ENCODE data around the gene TTLL11. TPM values are rescaled to one million over a fixed set of nuclear protein-coding genes. Genes with fewer than 3 reads are reported as not detected.

The TTLL11 gene
- total RNA-seq, 4 donors from 2014 or later, result 7.2 to 12.1 (median 9.9) TPM

DNA sequence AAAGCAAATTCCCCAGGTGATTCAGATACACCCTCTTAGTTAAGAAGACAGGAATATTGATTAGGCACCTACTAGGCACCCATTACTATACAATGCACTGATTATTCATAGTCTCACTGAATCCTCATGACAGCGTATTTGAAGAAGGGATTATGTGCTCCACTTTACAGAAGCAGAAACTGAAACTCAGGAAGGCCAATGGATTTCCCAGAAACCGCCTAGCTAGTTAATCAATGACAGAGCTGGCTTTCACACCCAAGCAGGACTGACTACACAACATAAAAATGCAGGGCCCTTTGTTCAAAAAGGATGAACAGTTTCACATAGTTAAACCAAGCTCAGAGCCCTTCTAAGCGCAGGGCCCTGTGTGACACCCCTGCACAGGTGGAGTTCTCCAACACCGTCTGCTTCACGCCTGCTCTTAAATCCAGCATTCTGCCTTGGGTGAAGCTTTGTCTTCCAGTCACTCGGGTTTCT, 117.3 kb downstream of the TTLL11 start:
- 83% methylated on average over 6 of the region's 6 CpGs for WGBS
- peaks cover 3% of the 10 kb centered on the region for H3K4me1 ChIP-seq
- TF ChIP-seq POLR2A (IDR thresholded peaks at IDR 0.05), result no peak
- TF ChIP-seq, protein P1, sequence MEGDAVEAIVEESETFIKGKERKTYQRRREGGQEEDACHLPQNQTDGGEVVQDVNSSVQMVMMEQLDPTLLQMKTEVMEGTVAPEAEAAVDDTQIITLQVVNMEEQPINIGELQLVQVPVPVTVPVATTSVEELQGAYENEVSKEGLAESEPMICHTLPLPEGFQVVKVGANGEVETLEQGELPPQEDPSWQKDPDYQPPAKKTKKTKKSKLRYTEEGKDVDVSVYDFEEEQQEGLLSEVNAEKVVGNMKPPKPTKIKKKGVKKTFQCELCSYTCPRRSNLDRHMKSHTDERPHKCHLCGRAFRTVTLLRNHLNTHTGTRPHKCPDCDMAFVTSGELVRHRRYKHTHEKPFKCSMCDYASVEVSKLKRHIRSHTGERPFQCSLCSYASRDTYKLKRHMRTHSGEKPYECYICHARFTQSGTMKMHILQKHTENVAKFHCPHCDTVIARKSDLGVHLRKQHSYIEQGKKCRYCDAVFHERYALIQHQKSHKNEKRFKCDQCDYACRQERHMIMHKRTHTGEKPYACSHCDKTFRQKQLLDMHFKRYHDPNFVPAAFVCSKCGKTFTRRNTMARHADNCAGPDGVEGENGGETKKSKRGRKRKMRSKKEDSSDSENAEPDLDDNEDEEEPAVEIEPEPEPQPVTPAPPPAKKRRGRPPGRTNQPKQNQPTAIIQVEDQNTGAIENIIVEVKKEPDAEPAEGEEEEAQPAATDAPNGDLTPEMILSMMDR (IDR thresholded peaks at IDR 0.05), result no peak
- H3K27me3 ChIP-seq, result no peaks in the 10 kb centered on the region
- H3K9me3 ChIP-seq, result no peaks in the 10 kb centered on the region
- no peaks in the 10 kb centered on the region for H3K36me3 ChIP-seq
- H3K4me3 ChIP-seq, result no peak overlapping the region
- H3K27ac ChIP-seq, result no peak overlapping the region
- DNase-seq (ENCODE audit: low spot score in 2 of 2), result no peak

DNA sequence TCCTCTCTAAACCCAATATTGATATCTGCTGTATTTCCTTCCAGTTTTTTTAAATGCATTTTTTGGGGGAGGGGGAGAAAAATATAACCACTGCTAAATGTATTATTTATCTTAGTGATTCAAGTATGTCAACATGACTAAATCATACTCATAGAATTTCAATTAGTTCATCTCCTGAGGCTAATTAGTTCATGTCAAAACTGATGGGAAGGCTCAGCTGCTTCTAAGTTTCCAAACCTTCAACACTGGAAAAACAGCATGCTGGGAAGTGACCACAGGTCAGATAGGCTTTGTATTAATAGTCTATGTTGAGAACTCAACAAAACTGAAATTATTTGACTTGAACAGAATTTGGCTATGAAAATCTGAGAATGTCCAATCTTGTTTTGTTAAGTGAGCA, 118.7 kb downstream of the TTLL11 start:
- no peak for TF ChIP-seq EP300 (IDR thresholded peaks at IDR 0.05)
- TF ChIP-seq, protein P1 (IDR thresholded peaks at IDR 0.05), result no peak
- TF ChIP-seq POLR2A (IDR thresholded peaks at IDR 0.05), result no peak
- TF ChIP-seq POLR2AphosphoS5 (IDR thresholded peaks at IDR 0.05), result no peak
- Histone ChIP-seq H3K9me3 (no peaks in the 10 kb centered on the region), H3K36me3 (no peaks in the 10 kb centered on the region), H3K27ac (no peak overlapping the region), H3K4me3 (no peak overlapping the region), H3K4me1 (peaks cover 3% of the 10 kb centered on the region), H3K27me3 (no peaks in the 10 kb centered on the region)
- no peak for DNase-seq (ENCODE audit: low spot score in 2 of 2)

DNA sequence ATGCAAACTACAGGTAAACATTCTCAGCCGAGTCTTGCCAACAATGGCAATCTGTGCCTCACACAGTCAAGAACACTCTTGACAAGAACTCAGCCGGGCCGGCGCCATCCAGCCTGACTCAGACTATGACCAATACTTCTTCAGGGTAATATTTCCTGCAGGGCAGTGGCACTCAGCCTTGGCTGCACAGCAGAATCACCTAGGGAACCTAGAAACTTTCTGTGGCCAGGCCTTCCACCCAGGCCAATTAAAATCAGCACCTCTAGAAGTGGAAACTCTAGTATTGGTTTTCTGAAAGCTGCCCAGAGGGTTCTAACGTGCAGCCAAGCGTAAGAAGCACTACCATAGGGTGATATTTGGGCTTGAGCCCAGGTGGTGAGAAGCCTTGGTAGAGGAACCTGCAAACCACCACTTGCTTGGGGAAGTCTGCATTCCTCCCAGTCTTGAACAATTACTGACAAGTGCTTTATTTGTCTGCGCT, 120.6 kb downstream of the TTLL11 start:
- Histone ChIP-seq H3K27me3 (no peaks in the 10 kb centered on the region), H3K36me3 (no peaks in the 10 kb centered on the region), H3K4me3 (no peak overlapping the region), H3K4me1 (peaks cover 3% of the 10 kb centered on the region), H3K9me3 (no peaks in the 10 kb centered on the region), H3K27ac (no peak overlapping the region)
- DNase-seq (ENCODE audit: low spot score in 2 of 2), result no peak
- TF ChIP-seq POLR2AphosphoS5 (IDR thresholded peaks at IDR 0.05) (no peak), EP300 (IDR thresholded peaks at IDR 0.05) (no peak), POLR2A (IDR thresholded peaks at IDR 0.05) (no peak)
- TF ChIP-seq, protein P1 (IDR thresholded peaks at IDR 0.05), result no peak
- 53% methylated on average over 7 of the region's 7 CpGs for WGBS

DNA sequence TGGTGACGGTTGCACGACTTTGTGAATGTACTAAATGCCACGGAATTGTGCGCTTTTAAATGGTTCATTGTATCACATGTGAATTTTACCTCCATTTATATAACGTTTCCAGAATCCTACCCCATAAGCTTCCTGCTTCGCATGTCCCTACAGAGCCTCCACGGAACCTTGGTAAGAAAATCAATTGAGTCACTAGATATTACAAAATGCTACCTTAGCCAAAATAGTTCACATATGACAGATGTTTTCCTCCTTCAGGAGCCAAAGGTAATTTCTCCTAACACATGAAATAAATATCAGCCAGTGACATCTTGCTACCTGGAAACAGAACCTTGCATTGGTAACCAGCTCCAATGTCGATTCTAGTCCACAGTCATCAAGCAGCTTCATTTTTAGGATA, 125.1 kb downstream of the TTLL11 start:
- H3K27me3 ChIP-seq, result no peaks in the 10 kb centered on the region
- peaks cover 3% of the 10 kb centered on the region for H3K4me1 ChIP-seq
- H3K27ac ChIP-seq, result no peak overlapping the region
- no peak for TF ChIP-seq POLR2A (IDR thresholded peaks at IDR 0.05)
- TF ChIP-seq POLR2AphosphoS5 (IDR thresholded peaks at IDR 0.05), result no peak
- no peak for TF ChIP-seq EP300 (IDR thresholded peaks at IDR 0.05)
- TF ChIP-seq, protein P1 (IDR thresholded peaks at IDR 0.05), result no peak
- 90% methylated on average over 8 of the region's 8 CpGs for WGBS
- H3K4me3 ChIP-seq, result no peak overlapping the region
- no peak for DNase-seq (ENCODE audit: low spot score in 2 of 2)
- H3K36me3 ChIP-seq, result no peaks in the 10 kb centered on the region
- no peaks in the 10 kb centered on the region for H3K9me3 ChIP-seq

DNA sequence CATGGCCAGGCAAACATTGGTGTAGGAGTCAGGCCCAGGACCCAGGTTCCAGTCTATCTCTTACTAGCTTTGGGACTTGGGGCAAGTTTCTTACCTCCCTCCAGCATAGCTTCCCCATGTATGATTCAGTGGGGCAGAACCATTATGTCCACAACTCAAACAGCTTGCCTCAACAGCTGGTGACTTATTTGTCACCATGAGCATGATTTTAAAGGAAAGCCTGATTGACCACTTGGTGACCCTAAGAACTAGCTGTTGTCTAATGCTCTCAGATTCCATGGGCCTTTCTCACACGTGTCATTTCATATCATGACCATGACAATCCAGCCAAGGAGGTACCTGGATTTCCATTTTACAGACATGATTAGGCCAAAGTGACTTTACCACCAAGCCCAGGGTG, 126.4 kb downstream of the TTLL11 start:
- Histone ChIP-seq H3K27me3 (no peaks in the 10 kb centered on the region), H3K36me3 (no peaks in the 10 kb centered on the region), H3K27ac (no peak overlapping the region), H3K4me3 (no peak overlapping the region), H3K4me1 (no peaks in the 10 kb centered on the region), H3K9me3 (no peaks in the 10 kb centered on the region)
- DNase-seq (ENCODE audit: low spot score in 2 of 2), result no peak
- no peak for TF ChIP-seq POLR2A (IDR thresholded peaks at IDR 0.05)
- TF ChIP-seq, protein P1 (IDR thresholded peaks at IDR 0.05), result no peak
- WGBS, result 95% methylated on average over 1 of the region's 1 CpG

Data from suprapubic skin (tissue), 4 donors.